Measurements from ENCODE around the gene PNPLA8. TPM values are rescaled to one million over a fixed set of nuclear protein-coding genes. Genes with fewer than 3 reads are reported as not detected.

PNPLA8 gene
- total and polyA plus RNA-seq, 2 donors = 28.2 to 32.1 TPM

- Histone ChIP-seq H3K4me3 (ENCODE audit: low read length in 2 of 2) (no peak overlapping the region), H3K4me1 (ENCODE audit: control insufficient read depth in 2 of 2, insufficient read depth in 2 of 2, low read length in 2 of 2) (no peaks in the 10 kb centered on the region), H3K27me3 (ENCODE audit: control insufficient read depth in 2 of 2, insufficient read depth in 1 of 2, low read length in 1 of 2) (no peaks in the 10 kb centered on the region), H3K9me3 (ENCODE audit: control insufficient read depth in 2 of 2, insufficient read depth in 1 of 2, low read length in 1 of 2) (no peaks in the 10 kb centered on the region), H3K36me3 (ENCODE audit: control insufficient read depth in 2 of 2, insufficient read depth in 2 of 2, low read length in 1 of 2) (peaks cover 3 to 8% of the 10 kb centered on the region in 2 donors), H3K27ac (ENCODE audit: low read depth in 1 of 2, low read length in 1 of 2) (no peak overlapping the region)
- no peak for DNase-seq (ENCODE audit: low read depth in 6 of 9, low spot score in 9 of 9)
- WGBS = 82% methylated on average over 4 of the region's 4 CpGs
These were observed 33.2 kb downstream of the PNPLA8 start for GRCh38 chr7:108492742-108493141.

DNA sequence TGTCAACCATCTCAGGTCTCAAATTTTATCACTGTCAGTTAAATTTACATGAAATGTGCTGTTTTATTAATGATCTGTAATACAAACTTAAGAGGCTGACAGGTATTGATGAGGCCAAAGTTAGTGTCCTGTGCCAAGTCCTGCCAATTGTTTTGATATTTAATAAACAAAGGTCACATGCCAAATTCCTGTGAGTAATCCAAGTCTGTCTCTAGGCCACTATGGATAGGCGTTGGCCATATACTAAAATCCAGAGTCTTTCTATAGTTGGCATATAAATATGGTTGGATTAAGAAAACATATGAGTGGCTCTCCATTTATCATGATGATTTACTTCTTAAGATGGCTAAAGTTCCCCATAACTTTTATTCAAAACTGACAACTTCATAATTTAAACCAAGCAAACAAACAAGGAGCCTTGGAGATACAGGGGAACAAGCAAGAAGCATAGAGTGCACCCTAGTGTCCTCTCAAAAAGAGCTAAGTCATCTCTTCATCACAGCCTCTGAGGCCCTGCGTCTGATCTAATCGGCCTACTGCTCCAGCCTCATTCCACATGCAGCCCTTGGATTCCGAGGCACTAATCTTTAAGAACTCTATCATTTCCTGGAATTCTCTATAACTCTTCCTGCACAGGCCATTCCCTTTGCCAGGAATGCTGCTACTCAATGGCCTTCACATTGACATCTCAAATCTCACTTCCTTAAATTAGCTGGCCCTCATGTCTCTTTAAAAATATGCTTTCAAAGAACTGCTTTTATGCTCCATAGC lies 37.0 kb downstream of the PNPLA8 start:
- no peaks in the 10 kb centered on the region for H3K9me3 ChIP-seq (ENCODE audit: control insufficient read depth in 2 of 2, insufficient read depth in 1 of 2, low read length in 1 of 2)
- no peak overlapping the region for H3K4me3 ChIP-seq (ENCODE audit: low read length in 2 of 2)
- no peaks in the 10 kb centered on the region for H3K27me3 ChIP-seq (ENCODE audit: control insufficient read depth in 2 of 2, insufficient read depth in 1 of 2, low read length in 1 of 2)
- peaks cover 0 to 4% of the 10 kb centered on the region in 2 donors for H3K36me3 ChIP-seq (ENCODE audit: control insufficient read depth in 2 of 2, insufficient read depth in 2 of 2, low read length in 1 of 2)
- no peak overlapping the region for H3K27ac ChIP-seq (ENCODE audit: low read depth in 1 of 2, low read length in 1 of 2)
- DNase-seq (ENCODE audit: low read depth in 6 of 9, low spot score in 9 of 9) = no peak
- 96% methylated on average over 4 of the region's 4 CpGs for WGBS
- H3K4me1 ChIP-seq (ENCODE audit: control insufficient read depth in 2 of 2, insufficient read depth in 2 of 2, low read length in 2 of 2) = no peaks in the 10 kb centered on the region

DNA sequence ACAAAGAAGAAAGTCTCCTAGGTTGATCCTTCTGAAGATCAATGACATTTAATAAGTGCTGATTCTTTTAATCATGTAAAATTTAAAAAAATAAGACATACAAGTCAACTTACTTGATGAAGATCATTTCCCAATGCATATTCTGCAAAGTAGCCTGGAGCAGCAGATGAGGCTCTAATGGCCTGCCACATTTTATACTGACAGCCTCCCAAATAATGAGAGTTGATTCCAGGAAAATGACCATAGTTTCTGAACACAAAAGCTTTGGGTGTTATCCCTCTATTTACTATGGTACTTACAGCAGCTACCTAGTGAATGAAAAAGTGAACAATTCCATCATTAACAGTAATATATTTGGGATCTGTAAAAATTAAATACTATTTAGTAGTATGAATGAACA lies 38.3 kb downstream of the PNPLA8 start:
- no peak for DNase-seq (ENCODE audit: low read depth in 6 of 9, low spot score in 9 of 9)
- H3K9me3 ChIP-seq (ENCODE audit: control insufficient read depth in 2 of 2, insufficient read depth in 1 of 2, low read length in 1 of 2) = no peaks in the 10 kb centered on the region
- no peak overlapping the region for H3K4me3 ChIP-seq (ENCODE audit: low read length in 2 of 2)
- no peak overlapping the region for H3K27ac ChIP-seq (ENCODE audit: low read depth in 1 of 2, low read length in 1 of 2)
- H3K36me3 ChIP-seq (ENCODE audit: control insufficient read depth in 2 of 2, insufficient read depth in 2 of 2, low read length in 1 of 2) = peaks cover 0 to under 1% of the 10 kb centered on the region in 2 donors
- H3K27me3 ChIP-seq (ENCODE audit: control insufficient read depth in 2 of 2, insufficient read depth in 1 of 2, low read length in 1 of 2) = no peaks in the 10 kb centered on the region
- no peaks in the 10 kb centered on the region for H3K4me1 ChIP-seq (ENCODE audit: control insufficient read depth in 2 of 2, insufficient read depth in 2 of 2, low read length in 2 of 2)

DNA sequence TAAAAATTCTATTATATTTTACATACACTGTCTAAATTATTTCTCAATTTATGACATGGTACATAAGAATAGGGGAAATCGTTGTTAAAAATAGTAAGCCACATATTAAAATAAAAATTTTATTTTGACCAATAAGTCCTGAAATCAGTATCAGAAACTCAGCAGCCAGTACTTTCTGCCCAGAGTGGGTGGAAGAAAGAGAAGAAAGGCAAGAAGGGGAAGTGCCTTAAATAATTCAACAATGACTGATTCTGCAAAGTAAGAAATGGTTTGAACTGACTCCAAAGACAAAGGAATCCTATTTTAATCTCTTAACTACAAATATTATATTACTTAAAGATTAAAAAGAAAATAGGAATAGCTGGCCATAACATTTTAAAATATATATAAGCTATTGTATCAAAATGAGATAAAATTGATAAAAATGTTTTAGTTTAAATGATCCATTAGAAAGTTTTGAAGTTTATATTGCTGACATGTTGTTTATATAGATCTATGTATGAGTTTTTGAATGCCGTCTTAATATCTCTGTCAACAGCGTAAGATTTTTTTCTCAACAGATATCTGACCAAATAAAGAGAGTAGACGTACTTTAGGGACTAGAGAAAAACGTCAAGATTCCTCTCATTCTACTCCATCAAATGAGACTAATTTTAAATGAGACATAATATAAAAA lies 39.5 kb downstream of the PNPLA8 start:
- Histone ChIP-seq H3K9me3 (ENCODE audit: control insufficient read depth in 2 of 2, insufficient read depth in 1 of 2, low read length in 1 of 2) (no peaks in the 10 kb centered on the region), H3K27ac (ENCODE audit: low read depth in 1 of 2, low read length in 1 of 2) (no peak overlapping the region), H3K4me1 (ENCODE audit: control insufficient read depth in 2 of 2, insufficient read depth in 2 of 2, low read length in 2 of 2) (no peaks in the 10 kb centered on the region), H3K27me3 (ENCODE audit: control insufficient read depth in 2 of 2, insufficient read depth in 1 of 2, low read length in 1 of 2) (no peaks in the 10 kb centered on the region), H3K36me3 (ENCODE audit: control insufficient read depth in 2 of 2, insufficient read depth in 2 of 2, low read length in 1 of 2) (no peaks in the 10 kb centered on the region), H3K4me3 (ENCODE audit: low read length in 2 of 2) (no peak overlapping the region)
- 97% methylated on average over 5 of the region's 5 CpGs for WGBS
- DNase-seq (ENCODE audit: low read depth in 6 of 9, low spot score in 9 of 9) = no peak

DNA sequence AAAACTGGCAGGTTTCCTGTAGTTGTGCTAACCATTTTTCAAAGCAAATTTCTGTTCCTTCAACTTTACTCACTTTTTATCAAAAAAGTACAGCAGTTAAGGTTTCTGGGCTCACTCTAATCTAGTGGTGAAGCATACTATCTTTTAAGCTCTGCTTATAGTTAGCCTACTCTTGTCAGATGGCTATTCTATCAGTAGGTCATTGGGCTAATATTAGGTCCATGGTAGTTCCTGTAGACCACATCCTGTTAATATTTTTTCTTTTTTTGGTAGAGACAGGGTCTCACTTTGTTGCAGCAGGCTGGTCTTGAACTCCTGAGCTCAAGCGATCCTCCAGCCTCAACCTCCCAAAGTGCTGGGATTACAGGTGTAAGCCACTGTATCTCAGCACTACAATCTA lies 41.8 kb downstream of the PNPLA8 start:
- Histone ChIP-seq H3K27me3 (ENCODE audit: control insufficient read depth in 2 of 2, insufficient read depth in 1 of 2, low read length in 1 of 2) (no peaks in the 10 kb centered on the region), H3K4me3 (ENCODE audit: low read length in 2 of 2) (no peak overlapping the region), H3K9me3 (ENCODE audit: control insufficient read depth in 2 of 2, insufficient read depth in 1 of 2, low read length in 1 of 2) (no peaks in the 10 kb centered on the region), H3K36me3 (ENCODE audit: control insufficient read depth in 2 of 2, insufficient read depth in 2 of 2, low read length in 1 of 2) (no peaks in the 10 kb centered on the region), H3K27ac (ENCODE audit: low read depth in 1 of 2, low read length in 1 of 2) (no peak overlapping the region), H3K4me1 (ENCODE audit: control insufficient read depth in 2 of 2, insufficient read depth in 2 of 2, low read length in 2 of 2) (no peaks in the 10 kb centered on the region)
- WGBS = 100% methylated on average over 1 of the region's 1 CpG
- no peak for DNase-seq (ENCODE audit: low read depth in 6 of 9, low spot score in 9 of 9)

GRCh38 chr7:108480311-108480710 lies 45.6 kb downstream of the PNPLA8 start:
- Histone ChIP-seq H3K4me1 (ENCODE audit: control insufficient read depth in 2 of 2, insufficient read depth in 2 of 2, low read length in 2 of 2) (no peaks in the 10 kb centered on the region), H3K4me3 (ENCODE audit: low read length in 2 of 2) (no peak overlapping the region), H3K27me3 (ENCODE audit: control insufficient read depth in 2 of 2, insufficient read depth in 1 of 2, low read length in 1 of 2) (no peaks in the 10 kb centered on the region), H3K9me3 (ENCODE audit: control insufficient read depth in 2 of 2, insufficient read depth in 1 of 2, low read length in 1 of 2) (no peaks in the 10 kb centered on the region), H3K27ac (ENCODE audit: low read depth in 1 of 2, low read length in 1 of 2) (no peak overlapping the region), H3K36me3 (ENCODE audit: control insufficient read depth in 2 of 2, insufficient read depth in 2 of 2, low read length in 1 of 2) (peaks cover 0 to 10% of the 10 kb centered on the region in 2 donors)
- no peak for DNase-seq (ENCODE audit: low read depth in 6 of 9, low spot score in 9 of 9)
- WGBS = 97% methylated on average over 5 of the region's 5 CpGs

DNA sequence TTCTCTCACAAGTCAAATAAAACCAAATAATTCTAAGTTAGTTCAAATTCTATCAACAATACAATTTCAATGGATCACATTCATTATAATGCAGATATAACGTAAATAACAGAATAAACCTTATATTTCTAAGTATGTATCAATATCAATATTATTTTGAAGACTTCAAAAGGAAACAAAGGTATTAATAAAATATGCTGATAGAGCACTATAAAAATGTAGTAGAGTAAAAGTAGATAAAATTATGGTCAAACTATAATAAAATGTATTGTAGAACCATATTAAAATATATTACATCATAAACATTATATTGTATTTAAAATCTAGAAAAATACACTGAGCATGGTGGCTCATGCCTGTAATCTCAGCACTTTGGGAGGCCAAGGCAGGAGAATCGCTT lies 46.2 kb downstream of the PNPLA8 start:
- Histone ChIP-seq H3K27ac (ENCODE audit: low read depth in 1 of 2, low read length in 1 of 2) (no peak overlapping the region), H3K4me3 (ENCODE audit: low read length in 2 of 2) (no peak overlapping the region), H3K36me3 (ENCODE audit: control insufficient read depth in 2 of 2, insufficient read depth in 2 of 2, low read length in 1 of 2) (peaks cover 0 to 10% of the 10 kb centered on the region in 2 donors), H3K27me3 (ENCODE audit: control insufficient read depth in 2 of 2, insufficient read depth in 1 of 2, low read length in 1 of 2) (no peaks in the 10 kb centered on the region), H3K9me3 (ENCODE audit: control insufficient read depth in 2 of 2, insufficient read depth in 1 of 2, low read length in 1 of 2) (no peaks in the 10 kb centered on the region), H3K4me1 (ENCODE audit: control insufficient read depth in 2 of 2, insufficient read depth in 2 of 2, low read length in 2 of 2) (no peaks in the 10 kb centered on the region)
- no peak for DNase-seq (ENCODE audit: low read depth in 6 of 9, low spot score in 9 of 9)
- WGBS = 99% methylated on average over 2 of the region's 2 CpGs

- no peaks in the 10 kb centered on the region for H3K9me3 ChIP-seq (ENCODE audit: control insufficient read depth in 2 of 2, insufficient read depth in 1 of 2, low read length in 1 of 2)
- H3K4me1 ChIP-seq (ENCODE audit: control insufficient read depth in 2 of 2, insufficient read depth in 2 of 2, low read length in 2 of 2) = no peaks in the 10 kb centered on the region
- peaks cover 0 to 10% of the 10 kb centered on the region in 2 donors for H3K36me3 ChIP-seq (ENCODE audit: control insufficient read depth in 2 of 2, insufficient read depth in 2 of 2, low read length in 1 of 2)
- no peak for DNase-seq (ENCODE audit: low read depth in 6 of 9, low spot score in 9 of 9)
- no peak overlapping the region for H3K4me3 ChIP-seq (ENCODE audit: low read length in 2 of 2)
- H3K27ac ChIP-seq (ENCODE audit: low read depth in 1 of 2, low read length in 1 of 2) = no peak overlapping the region
- H3K27me3 ChIP-seq (ENCODE audit: control insufficient read depth in 2 of 2, insufficient read depth in 1 of 2, low read length in 1 of 2) = no peaks in the 10 kb centered on the region
- WGBS = 98% methylated on average over 5 of the region's 5 CpGs
These were observed 46.8 kb downstream of the PNPLA8 start for GRCh38 chr7:108479118-108479517.

DNA sequence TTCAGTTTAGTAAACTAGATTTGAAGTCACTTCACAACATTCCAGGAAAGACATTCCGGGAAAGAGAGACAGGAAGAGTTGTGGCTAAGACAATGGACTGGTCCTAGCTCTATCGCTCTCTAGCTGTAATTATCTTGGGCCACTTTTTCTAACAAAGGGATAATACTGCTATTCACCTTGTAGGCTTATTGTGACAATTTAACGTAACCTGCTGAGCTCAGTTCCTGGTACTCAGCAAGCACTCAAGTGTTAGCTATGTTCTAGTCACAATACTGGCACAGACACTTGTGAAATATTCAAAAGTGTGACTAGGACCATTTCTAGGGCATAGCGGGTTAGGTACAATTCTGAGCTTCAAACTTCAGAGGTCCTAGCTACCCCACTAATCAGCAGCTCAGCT lies 57.7 kb downstream of the PNPLA8 start:
- H3K9me3 ChIP-seq (ENCODE audit: control insufficient read depth in 2 of 2, insufficient read depth in 1 of 2, low read length in 1 of 2) = no peaks in the 10 kb centered on the region
- H3K27me3 ChIP-seq (ENCODE audit: control insufficient read depth in 2 of 2, insufficient read depth in 1 of 2, low read length in 1 of 2) = no peaks in the 10 kb centered on the region
- H3K4me3 ChIP-seq (ENCODE audit: low read length in 2 of 2) = no peak overlapping the region
- no peaks in the 10 kb centered on the region for H3K36me3 ChIP-seq (ENCODE audit: control insufficient read depth in 2 of 2, insufficient read depth in 2 of 2, low read length in 1 of 2)
- 69% methylated on average over 4 of the region's 4 CpGs for WGBS
- H3K4me1 ChIP-seq (ENCODE audit: control insufficient read depth in 2 of 2, insufficient read depth in 2 of 2, low read length in 2 of 2) = peaks cover 0 to 10% of the 10 kb centered on the region in 2 donors
- H3K27ac ChIP-seq (ENCODE audit: low read depth in 1 of 2, low read length in 1 of 2) = no peak overlapping the region
- DNase-seq (ENCODE audit: low read depth in 6 of 9, low spot score in 9 of 9) = no peak
